GM12891 (cell line): ENCODE measurements around the gene NASP.

Source experiments
- POLR2A ChIP-seq: IDR thresholded peaks from 2 replicates; pipeline ENCODE4 v1.6.1; 2011; ENCODE audit warnings: low read depth, low read length, control low read depth
- SPI1 ChIP-seq: IDR thresholded peaks from 2 replicates; pipeline ENCODE4 v1.6.1; 2011; ENCODE audit warnings: low read depth, low read length, control low read depth

GRCh38 chr1:45550401-45551351 lies 33.2 kb upstream of the NASP start, which contains the start of gene AKR1A1:
- TF ChIP-seq SPI1, result 0 out of 2 replicates have a peak, but pooled peaks have one; percentile 10
- TF ChIP-seq POLR2A, result peak; percentile 96
